ENCODE results near the gene TMEM181.

GRCh38 chr6:158647501-158647900, 87.6 kb downstream of the TMEM181 start:
- TF ChIP-seq GABPA (IDR thresholded peaks at IDR 0.05 in 1 of 2, conservative IDR thresholded peaks at IDR 0.05 in 1 of 2): no peak
- TF ChIP-seq, protein P1, sequence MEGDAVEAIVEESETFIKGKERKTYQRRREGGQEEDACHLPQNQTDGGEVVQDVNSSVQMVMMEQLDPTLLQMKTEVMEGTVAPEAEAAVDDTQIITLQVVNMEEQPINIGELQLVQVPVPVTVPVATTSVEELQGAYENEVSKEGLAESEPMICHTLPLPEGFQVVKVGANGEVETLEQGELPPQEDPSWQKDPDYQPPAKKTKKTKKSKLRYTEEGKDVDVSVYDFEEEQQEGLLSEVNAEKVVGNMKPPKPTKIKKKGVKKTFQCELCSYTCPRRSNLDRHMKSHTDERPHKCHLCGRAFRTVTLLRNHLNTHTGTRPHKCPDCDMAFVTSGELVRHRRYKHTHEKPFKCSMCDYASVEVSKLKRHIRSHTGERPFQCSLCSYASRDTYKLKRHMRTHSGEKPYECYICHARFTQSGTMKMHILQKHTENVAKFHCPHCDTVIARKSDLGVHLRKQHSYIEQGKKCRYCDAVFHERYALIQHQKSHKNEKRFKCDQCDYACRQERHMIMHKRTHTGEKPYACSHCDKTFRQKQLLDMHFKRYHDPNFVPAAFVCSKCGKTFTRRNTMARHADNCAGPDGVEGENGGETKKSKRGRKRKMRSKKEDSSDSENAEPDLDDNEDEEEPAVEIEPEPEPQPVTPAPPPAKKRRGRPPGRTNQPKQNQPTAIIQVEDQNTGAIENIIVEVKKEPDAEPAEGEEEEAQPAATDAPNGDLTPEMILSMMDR (IDR thresholded peaks at IDR 0.05; ENCODE audit: low read depth, low read length, missing input control): no peak
- no peak for TF ChIP-seq FOXA1 (IDR thresholded peaks at IDR 0.05)
- TF ChIP-seq TAF1 (conservative IDR thresholded peaks at IDR 0.05): no peak
- no peak for TF ChIP-seq JUND (IDR thresholded peaks at IDR 0.05)
- TF ChIP-seq YY1 (IDR thresholded peaks at IDR 0.05): no peak
- TF ChIP-seq EGR1 (IDR thresholded peaks at IDR 0.05; ENCODE audit: low read depth in 2 of 2): no peak
- TF ChIP-seq NR2F2 (IDR thresholded peaks at IDR 0.05): no peak
- no peak for TF ChIP-seq RXRA (IDR thresholded peaks at IDR 0.05)
- no peak for TF ChIP-seq ATF3 (IDR thresholded peaks at IDR 0.05)
- TF ChIP-seq RAD21 (IDR thresholded peaks at IDR 0.05): no peak
- TF ChIP-seq, protein P2, sequence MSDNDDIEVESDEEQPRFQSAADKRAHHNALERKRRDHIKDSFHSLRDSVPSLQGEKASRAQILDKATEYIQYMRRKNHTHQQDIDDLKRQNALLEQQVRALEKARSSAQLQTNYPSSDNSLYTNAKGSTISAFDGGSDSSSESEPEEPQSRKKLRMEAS (IDR thresholded peaks at IDR 0.05): no peak

Measured in liver (tissue), 3 donors.